Measurements from ENCODE around the gene OR10A3.

GRCh38 chr11:7924536-7924935 lies 17.0 kb downstream of the OR10A3 start:
- no peak for TF ChIP-seq RAD21 (IDR thresholded peaks at IDR 0.05 in 1 of 2, conservative IDR thresholded peaks at IDR 0.05 in 1 of 2; ENCODE audit: low read depth in 2 of 2, low read length in 2 of 2)
- no peak for TF ChIP-seq CTCF (IDR thresholded peaks at IDR 0.05; ENCODE audit: control extremely low read depth in 1 of 3, insufficient read depth in 1 of 3, low read depth in 1 of 3, low read length in 3 of 3)
- no peak for TF ChIP-seq HDAC2 (IDR thresholded peaks at IDR 0.05; ENCODE audit: borderline replicate concordance in 1 of 2, low read depth in 2 of 2, low read length in 2 of 2)
- TF ChIP-seq POLR2A (IDR thresholded peaks at IDR 0.05; ENCODE audit: control extremely low read depth in 1 of 2, low read depth in 2 of 2, low read length in 2 of 2), result no peak

Data from H1 (cell line).